Right ventricle myocardium inferior (tissue), 1 donor: Measurements from ENCODE around the gene ANKS1B. TPM values are rescaled to one million over a fixed set of nuclear protein-coding genes. Genes with fewer than 3 reads are reported as not detected.

Source experiments
- ATAC-seq: fragments of 200-7000 bp; cut with Tn5 transposase; one replicate; pipeline ENCODE4 v1.9.1; 2020; ENCODE audit warnings: mild to moderate bottlenecking, moderate library complexity
- DNase-seq: peaks from one replicate; pipeline ENCODE4 v3.0.0; 2021; ENCODE audit errors: missing footprints
- intact Hi-C: fragments of 100-400 bp; cut with DNase I; formaldehyde crosslinking; loops from one replicate; pipeline ENCODE4 v1.11.0; 2022
- total RNA-seq: library from RNA; stranded (reverse); fragmentation: NEBNext Ultra II Directional; extraction: Animal tissue kit (Norgen Biotek cat#: 25700); gene quantifications from one replicate; pipeline ENCODE4 v1.2.1, GENCODE V29; 2021
- donor health status: DM: no; HTN: yes; CAD: no; lungs with severe emphysema.

Gene ANKS1B
- total RNA-seq, 1 donor from 2014 or later, result 2.3 TPM

GRCh38 chr12:98823012-98823411 lies 1161.7 kb downstream of the ANKS1B start:
- DNase-seq (no peak), ATAC-seq (no peak)
- intact Hi-C loops, result no loop called here

- DNase-seq (no peak), ATAC-seq (no peak)
- intact Hi-C loops, result no loop called here
Observed at GRCh38 chr12:98821866-98822265, 1162.9 kb downstream of the ANKS1B start.

DNA sequence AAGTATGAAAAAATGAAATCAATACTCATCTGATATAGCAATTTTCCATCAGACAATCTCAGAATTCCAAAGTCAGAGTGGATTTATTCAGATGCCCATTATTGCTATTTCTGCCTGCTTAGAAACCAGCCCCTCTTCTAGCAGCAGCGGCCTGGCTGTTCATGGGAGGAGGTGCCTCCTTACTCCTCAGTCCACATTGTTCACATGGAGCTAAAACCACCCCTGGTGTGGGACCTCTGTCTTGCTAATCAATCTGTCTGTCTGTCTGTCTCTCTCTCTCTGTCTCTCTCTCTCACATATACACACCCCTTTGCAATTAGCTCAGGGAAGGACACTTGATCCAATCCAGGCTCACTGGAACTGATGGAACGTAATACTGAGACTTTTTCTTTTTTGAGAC lies 1163.5 kb downstream of the ANKS1B start:
- no peak for ATAC-seq
- DNase-seq, result no peak
- intact Hi-C loops, result no loop called here

- no peak for ATAC-seq
- DNase-seq, result no peak
- intact Hi-C loops, result no loop called here
Observed at GRCh38 chr12:98819821-98820404, 1164.8 kb downstream of the ANKS1B start.

- ATAC-seq, result no peak
- intact Hi-C loops, result no loop called here
- no peak for DNase-seq
Observed at GRCh38 chr12:98819071-98819470, 1165.7 kb downstream of the ANKS1B start.

GRCh38 chr12:98818239-98818638 lies 1166.5 kb downstream of the ANKS1B start:
- ATAC-seq, result no peak
- intact Hi-C loops, result no loop called here
- DNase-seq, result no peak

DNA sequence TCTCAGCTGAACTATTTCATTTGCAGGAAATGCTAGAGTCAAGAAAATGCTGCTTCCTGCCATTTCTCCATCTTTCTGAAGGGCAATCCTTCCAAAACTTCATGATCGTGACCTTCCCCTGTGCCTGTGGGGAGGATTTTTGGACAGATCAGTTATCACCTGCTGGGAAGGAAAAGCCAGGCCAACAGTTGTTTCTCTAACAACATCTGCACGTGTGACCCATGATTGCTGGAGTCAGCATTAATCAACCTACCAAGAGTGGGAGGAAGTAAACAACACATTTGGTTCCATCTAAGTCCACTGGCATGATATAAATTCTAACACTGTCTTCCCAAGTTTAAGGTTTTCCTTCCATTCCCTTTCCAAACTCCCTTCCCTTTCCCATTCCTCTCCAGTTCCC lies 1167.0 kb downstream of the ANKS1B start:
- intact Hi-C loops, result no loop called here
- ATAC-seq (no peak), DNase-seq (no peak)

DNA sequence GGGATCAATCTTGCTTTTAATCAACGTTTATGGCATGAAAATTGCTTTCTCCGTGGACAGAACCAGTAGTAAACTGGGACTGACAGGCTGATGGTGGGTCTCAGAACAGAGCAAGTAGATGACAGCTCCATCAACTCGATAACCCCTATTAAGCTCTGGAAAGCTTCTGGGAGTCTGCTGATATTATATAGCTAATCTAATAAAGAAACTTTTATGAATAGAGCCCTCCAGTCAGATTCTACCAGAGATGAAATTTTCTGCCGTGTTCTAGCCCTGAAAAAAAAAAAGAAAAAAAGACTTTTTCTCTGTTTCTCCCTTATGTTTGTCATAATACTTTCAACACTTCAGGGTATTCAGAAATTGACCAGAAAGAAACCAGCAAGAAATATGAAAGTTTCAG lies 1168.0 kb downstream of the ANKS1B start:
- intact Hi-C loops, result no loop called here
- ATAC-seq (no peak), DNase-seq (no peak)

- DNase-seq, result no peak
- ATAC-seq, result no peak
- intact Hi-C loops, result no loop called here
Observed at GRCh38 chr12:98814254-98814653, 1170.5 kb downstream of the ANKS1B start.

- intact Hi-C loops, result no loop called here
- no peak for ATAC-seq
Observed at GRCh38 chr12:98812225-98812624, 1172.5 kb downstream of the ANKS1B start.

DNA sequence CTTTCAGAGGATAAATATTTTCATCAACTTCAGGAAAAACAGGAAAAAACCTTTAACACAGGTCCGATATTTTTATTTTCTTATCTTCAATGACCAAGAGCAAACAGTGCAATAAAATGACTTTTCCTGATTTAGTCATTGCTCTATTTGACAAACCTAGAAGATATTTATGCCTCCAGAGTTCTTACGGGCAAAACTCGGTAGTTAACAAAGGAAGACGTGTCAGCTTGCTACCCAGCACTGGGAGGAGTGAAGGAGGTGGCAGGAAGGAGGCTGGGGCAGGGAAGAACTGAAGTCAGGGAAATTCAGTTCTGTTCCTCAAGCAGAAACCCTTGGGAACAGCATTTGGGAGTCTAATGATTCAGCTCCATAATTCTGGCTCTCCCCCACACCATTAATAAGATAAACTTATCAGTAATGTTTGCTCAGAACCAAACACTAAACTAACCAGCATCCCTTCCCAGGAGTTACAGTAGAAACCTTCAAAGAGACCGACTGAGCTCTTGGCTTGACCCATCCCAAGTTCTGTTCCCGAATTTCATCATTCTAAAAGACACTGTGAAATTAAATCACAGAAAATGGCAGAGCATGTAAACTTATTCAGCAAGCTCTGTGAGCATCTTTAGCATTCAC lies 1176.4 kb downstream of the ANKS1B start:
- intact Hi-C loops, result no loop called here
- no peak for ATAC-seq

More at GRCh38 chr12:98812225-98812624, 1172.5 kb downstream of the ANKS1B start:
- DNase-seq, result no peak

GRCh38 chr12:98807187-98807586 lies 1177.5 kb downstream of the ANKS1B start:
- DNase-seq (no peak), ATAC-seq (no peak)
- intact Hi-C loops, result no loop called here

More for the DNA sequence above, 1176.4 kb downstream of the ANKS1B start:
- DNase-seq, result no peak

DNA sequence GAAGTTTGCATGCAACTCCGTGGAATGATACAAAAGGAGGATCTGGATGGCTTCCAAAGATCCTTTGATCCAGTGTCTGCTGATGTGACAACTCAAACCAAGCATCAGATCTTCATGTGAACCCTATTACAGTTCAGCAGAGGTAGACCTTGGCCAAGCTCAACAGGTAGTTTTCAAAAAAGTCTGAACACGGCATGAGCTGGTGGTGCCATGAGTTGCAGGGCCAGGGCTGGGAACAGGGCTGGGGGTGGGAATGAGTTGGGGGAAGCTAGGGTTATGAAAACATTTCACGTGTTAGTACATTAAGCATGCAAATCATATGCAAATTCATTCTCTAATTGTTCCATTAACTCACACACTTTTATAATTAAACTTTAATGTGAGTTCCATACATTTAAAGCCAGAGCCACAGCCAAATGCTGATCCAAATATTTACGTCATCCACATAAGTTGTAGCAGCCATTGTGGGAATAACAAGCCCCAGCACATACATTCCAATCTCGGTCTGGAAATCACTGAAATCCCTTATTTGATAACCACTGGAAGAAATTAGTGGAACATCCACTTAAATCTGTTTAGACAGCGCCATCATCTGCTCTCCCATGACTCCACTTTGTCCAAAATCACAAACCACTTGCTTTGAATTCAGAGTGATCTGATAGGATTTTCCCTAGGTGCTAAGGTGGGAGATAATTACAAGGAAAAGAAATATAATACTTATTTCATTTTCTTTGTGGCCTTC lies 1181.1 kb downstream of the ANKS1B start:
- intact Hi-C loops, result no loop called here
- ATAC-seq, result no peak
- DNase-seq, result no peak

GRCh38 chr12:98799822-98800221 lies 1184.9 kb downstream of the ANKS1B start:
- DNase-seq (no peak), ATAC-seq (no peak)
- intact Hi-C loops, result no loop called here

DNA sequence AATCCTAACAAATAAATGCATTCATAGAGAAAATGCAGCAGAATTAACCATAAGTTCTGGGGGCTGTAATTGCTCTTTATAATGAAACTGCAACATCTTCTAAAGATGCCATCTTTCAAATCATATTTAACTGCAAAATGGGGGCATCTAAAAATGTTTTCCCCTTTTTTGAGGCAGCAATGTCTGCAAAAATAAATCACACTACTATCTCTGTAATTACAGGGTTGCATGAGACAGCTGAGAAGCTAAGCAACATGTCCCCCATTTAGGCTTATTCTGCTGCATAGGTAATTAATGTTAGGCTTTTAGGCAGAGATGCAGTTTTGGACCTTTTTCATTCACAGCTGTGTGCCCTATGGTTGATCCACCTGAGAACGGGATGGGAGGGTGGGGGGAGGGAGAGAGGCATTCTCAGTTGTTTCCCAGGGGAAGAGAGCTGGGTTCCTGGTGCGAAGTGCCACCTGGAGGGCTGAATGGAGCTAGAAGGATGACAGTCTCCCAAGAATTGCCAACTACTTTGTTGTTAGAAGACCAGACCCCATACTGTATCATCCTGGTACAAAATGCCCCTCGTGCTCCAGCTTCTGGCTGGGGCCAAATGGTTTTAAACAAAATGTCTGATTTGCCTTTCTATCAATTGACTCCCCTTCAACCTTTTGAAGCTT lies 1185.5 kb downstream of the ANKS1B start:
- intact Hi-C loops, result no loop called here
- no peak for ATAC-seq

GRCh38 chr12:98797200-98797599 lies 1187.5 kb downstream of the ANKS1B start:
- ATAC-seq, result no peak
- intact Hi-C loops, result no loop called here
- DNase-seq, result no peak

More for the DNA sequence above, 1185.5 kb downstream of the ANKS1B start:
- DNase-seq, result no peak

GRCh38 chr12:98796745-98797144 lies 1188.0 kb downstream of the ANKS1B start:
- DNase-seq (no peak), ATAC-seq (no peak)
- intact Hi-C loops, result no loop called here

GRCh38 chr12:98793121-98793520 lies 1191.6 kb downstream of the ANKS1B start:
- intact Hi-C loops, result no loop called here
- DNase-seq (no peak), ATAC-seq (no peak)

- no peak for DNase-seq
- intact Hi-C loops, result no loop called here
- ATAC-seq, result no peak
Observed at GRCh38 chr12:98791406-98791805, 1193.3 kb downstream of the ANKS1B start.

DNA sequence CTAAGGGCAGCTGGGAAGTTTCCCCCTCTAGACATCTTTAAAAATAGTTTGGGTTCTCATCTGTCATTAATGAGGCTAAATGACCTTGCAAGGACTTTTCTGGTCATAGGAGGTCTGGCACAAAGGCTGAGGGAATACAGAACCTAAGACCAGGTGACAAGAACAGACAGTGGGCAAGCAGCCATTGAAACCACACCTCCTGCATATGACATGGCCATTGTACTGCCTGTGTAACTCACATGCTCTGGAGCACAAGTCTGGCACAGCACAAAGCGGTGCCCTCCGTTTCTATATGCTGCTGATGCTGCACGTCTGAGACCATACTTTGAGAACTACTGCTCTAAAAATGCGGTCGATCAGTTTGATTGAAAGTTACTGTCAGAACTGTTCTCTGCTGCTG lies 1196.3 kb downstream of the ANKS1B start:
- ATAC-seq, result no peak
- no peak for DNase-seq
- intact Hi-C loops, result no loop called here
